DOHH2 (cell line): ENCODE measurements around the gene ITPKC.

ENCODE experiments used
- H3F3A ChIP-seq: fragments of 200-600 bp; sonication (generic), shearing (Covaris generic); 2 replicates; pipeline ENCODE4 v1.6.0; 2016; ENCODE audit warnings: antibody characterized with exemption, mild to moderate bottlenecking; ENCODE audit not compliant: control insufficient read depth, insufficient read depth
- H3K27ac ChIP-seq: fragments of 200-600 bp; sonication (generic); 2 replicates; pipeline ENCODE4 v1.5.1; 2014; ENCODE audit warnings: low read depth, mild to moderate bottlenecking, low read length, moderate library complexity
- H3K27me3 ChIP-seq: fragments of 200-600 bp; sonication (generic); 2 replicates; pipeline ENCODE4 v1.6.1; 2014; ENCODE audit warnings: mild to moderate bottlenecking, low read length, mixed read lengths; ENCODE audit not compliant: control insufficient read depth
- H3K36me3 ChIP-seq: fragments of 200-600 bp; sonication (generic); 2 replicates; pipeline ENCODE4 v1.6.1; 2014; ENCODE audit warnings: mild to moderate bottlenecking, low read length, moderate library complexity, mixed read lengths; ENCODE audit not compliant: control insufficient read depth
- H3K4me1 ChIP-seq: fragments of 200-600 bp; sonication (generic); 2 replicates; pipeline ENCODE4 v1.6.1; 2014; ENCODE audit warnings: mild to moderate bottlenecking, low read length, mixed read lengths; ENCODE audit not compliant: control insufficient read depth
- H3K4me2 ChIP-seq: fragments of 200-600 bp; sonication (generic); 2 replicates; pipeline ENCODE4 v1.6.0; 2014; ENCODE audit warnings: mild to moderate bottlenecking, low read length, moderate library complexity
- H3K4me3 ChIP-seq: fragments of 200-600 bp; sonication (generic); 2 replicates; pipeline ENCODE4 v1.5.1; 2014; ENCODE audit warnings: mild to moderate bottlenecking, low read length, mixed read lengths
- H3K79me2 ChIP-seq: fragments of 200-600 bp; sonication (generic); 2 replicates; pipeline ENCODE4 v1.6.1; 2014; ENCODE audit warnings: mild to moderate bottlenecking, low read length, mixed read lengths; ENCODE audit not compliant: control insufficient read depth
- H3K9me2 ChIP-seq: fragments of 200-600 bp; sonication (generic); replicated peaks from 2 replicates; pipeline ENCODE4 v1.6.1; 2014; ENCODE audit warnings: mild to moderate bottlenecking, low read length, mixed read lengths; ENCODE audit not compliant: control insufficient read depth
- H3K9me3 ChIP-seq: fragments of 200-600 bp; sonication (generic); 2 replicates; pipeline ENCODE4 v1.6.1; 2014; ENCODE audit warnings: antibody characterized with exemption, low read length, mixed read lengths; ENCODE audit not compliant: control insufficient read depth, insufficient read depth
- H4K20me1 ChIP-seq: fragments of 200-600 bp; sonication (generic); 2 replicates; pipeline ENCODE4 v1.6.0; 2014; ENCODE audit warnings: low read depth, mild to moderate bottlenecking, antibody characterized with exemption, low read length, moderate library complexity; ENCODE audit not compliant: control insufficient read depth, insufficient read depth
- EZH2phosphoT487 ChIP-seq: fragments of 200-600 bp; sonication (generic); IDR thresholded peaks from 2 replicates; pipeline ENCODE4 v1.6.1; 2017; ENCODE audit warnings: borderline replicate concordance, mild to moderate bottlenecking, antibody characterized with exemption, low read length, moderate library complexity, mixed read lengths
- TF ChIP-seq, protein P1 (sequence below): fragments of 200-600 bp; sonication (generic); IDR thresholded peaks from one replicate; pipeline ENCODE4 v1.5.1; 2014; ENCODE audit warnings: antibody characterized with exemption, mild to moderate bottlenecking, low read depth, low read length; ENCODE audit not compliant: poor library complexity, severe bottlenecking

The ITPKC gene

DNA sequence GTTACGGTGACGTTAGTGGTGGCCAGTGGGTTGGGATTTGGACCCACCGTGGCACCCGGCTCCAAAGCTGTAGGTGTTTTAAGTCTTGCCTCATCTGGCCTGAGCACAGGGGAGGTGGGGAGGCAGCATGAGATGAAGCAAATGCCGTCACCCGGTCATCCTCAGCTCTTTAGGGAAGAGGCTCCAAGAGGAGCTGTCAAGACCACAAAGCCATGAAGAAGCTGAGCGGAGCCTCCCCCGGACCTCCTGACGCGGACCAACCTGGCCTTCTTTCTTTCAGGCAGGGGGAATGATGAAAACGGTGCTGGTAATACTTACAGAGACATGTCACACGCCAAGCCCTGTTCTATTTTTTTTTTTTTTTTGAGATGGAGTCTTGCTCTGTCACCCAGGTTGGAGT lies 26.0 kb downstream of the ITPKC start:
- Histone ChIP-seq H3K9me2 (no peaks in the 10 kb centered on the region), H4K20me1 (no peaks in the 10 kb centered on the region), H3K27me3 (no peaks in the 10 kb centered on the region), H3K36me3 (no peaks in the 10 kb centered on the region), H3F3A (no peaks in the 10 kb centered on the region), H3K27ac (no peak overlapping the region), H3K79me2 (peaks cover 2% of the 10 kb centered on the region; the same call in 1 of the 2 replicates), H3K4me3 (no peak overlapping the region), H3K4me1 (peaks cover 2% of the 10 kb centered on the region), H3K9me3 (no peaks in the 10 kb centered on the region), H3K4me2 (no peak overlapping the region)
- no peak for TF ChIP-seq EZH2phosphoT487
- TF ChIP-seq, protein P1, sequence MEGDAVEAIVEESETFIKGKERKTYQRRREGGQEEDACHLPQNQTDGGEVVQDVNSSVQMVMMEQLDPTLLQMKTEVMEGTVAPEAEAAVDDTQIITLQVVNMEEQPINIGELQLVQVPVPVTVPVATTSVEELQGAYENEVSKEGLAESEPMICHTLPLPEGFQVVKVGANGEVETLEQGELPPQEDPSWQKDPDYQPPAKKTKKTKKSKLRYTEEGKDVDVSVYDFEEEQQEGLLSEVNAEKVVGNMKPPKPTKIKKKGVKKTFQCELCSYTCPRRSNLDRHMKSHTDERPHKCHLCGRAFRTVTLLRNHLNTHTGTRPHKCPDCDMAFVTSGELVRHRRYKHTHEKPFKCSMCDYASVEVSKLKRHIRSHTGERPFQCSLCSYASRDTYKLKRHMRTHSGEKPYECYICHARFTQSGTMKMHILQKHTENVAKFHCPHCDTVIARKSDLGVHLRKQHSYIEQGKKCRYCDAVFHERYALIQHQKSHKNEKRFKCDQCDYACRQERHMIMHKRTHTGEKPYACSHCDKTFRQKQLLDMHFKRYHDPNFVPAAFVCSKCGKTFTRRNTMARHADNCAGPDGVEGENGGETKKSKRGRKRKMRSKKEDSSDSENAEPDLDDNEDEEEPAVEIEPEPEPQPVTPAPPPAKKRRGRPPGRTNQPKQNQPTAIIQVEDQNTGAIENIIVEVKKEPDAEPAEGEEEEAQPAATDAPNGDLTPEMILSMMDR, result no peak

DNA sequence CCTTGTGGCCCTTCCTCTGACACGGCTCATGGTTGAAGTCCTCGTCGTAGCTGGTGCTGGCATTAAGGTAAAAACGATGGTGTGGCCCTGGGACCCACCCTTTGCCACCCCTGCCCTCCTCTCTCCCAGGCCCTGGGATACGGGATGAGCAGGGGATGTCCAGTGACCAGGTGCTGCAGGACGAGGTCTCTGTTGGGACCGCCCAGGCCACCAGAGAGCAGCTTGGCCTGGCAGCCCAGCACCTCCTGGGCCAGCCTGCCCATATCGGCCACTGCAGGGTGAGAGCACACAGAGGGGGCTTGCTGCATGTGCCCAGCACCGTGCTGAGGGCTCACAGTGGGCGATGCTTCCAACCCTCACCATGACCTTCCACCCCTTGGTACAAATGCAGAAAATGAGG lies 27.0 kb downstream of the ITPKC start:
- no peak for TF ChIP-seq EZH2phosphoT487
- TF ChIP-seq, protein P1, result no peak
- Histone ChIP-seq H3K27ac (no peak overlapping the region), H3K9me2 (no peaks in the 10 kb centered on the region), H3K4me1 (peaks cover 12% of the 10 kb centered on the region), H3K36me3 (no peaks in the 10 kb centered on the region), H3K27me3 (no peaks in the 10 kb centered on the region), H3K79me2 (peaks cover 11% of the 10 kb centered on the region), H3K4me2 (no peak overlapping the region), H3K9me3 (no peaks in the 10 kb centered on the region), H3K4me3 (no peak overlapping the region), H4K20me1 (no peaks in the 10 kb centered on the region), H3F3A (no peaks in the 10 kb centered on the region)

DNA sequence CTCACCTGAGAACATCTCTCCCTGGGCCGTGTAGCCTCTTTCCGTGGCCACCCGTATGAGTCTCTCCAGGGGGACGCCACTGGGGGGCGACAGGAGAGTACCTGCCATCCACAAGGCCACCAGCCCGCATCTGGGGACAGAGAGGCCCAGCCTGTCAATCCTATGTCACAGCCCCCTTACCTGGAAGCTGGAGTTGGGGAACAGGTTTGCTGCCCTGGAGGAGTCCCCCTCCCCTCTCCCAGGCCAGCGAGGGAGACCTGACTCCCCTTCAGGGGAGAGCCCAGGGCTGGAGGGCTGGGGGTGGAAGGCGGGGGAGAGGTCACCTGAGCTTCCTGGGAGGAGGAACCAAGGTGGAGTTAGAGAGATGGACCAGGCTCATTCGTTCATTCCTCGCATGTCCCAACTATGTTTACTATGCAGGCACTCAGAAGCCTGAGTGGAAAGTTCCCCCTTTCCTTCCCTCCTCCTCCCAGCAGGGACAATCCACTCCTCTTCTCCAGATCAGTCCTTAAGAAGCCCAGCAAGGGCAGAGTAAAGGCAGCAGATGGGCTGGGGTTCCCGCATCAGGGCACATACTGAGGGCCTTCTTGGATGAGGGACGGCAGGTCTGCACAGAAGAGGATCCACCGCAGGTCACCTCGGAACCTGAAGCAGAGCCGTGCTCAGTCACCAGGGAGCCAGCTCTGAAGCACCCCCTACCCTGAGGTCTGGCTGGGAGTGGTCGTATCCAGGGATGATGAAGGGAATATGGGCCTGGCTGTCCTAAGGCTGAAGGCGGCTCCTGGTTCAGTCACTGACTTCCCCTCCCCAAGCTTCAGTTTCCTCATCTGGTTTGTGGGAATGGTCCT lies 27.9 kb downstream of the ITPKC start:
- Histone ChIP-seq H3K79me2 (peaks cover 20% of the 10 kb centered on the region), H3K27ac (no peak overlapping the region), H3K36me3 (peaks cover 6% of the 10 kb centered on the region; the same call in 1 of the 2 replicates), H3K9me3 (no peaks in the 10 kb centered on the region), H3K4me1 (peaks cover 21% of the 10 kb centered on the region), H3K9me2 (no peaks in the 10 kb centered on the region), H3K4me2 (no peak overlapping the region), H3F3A (no peaks in the 10 kb centered on the region), H4K20me1 (no peaks in the 10 kb centered on the region), H3K27me3 (no peaks in the 10 kb centered on the region), H3K4me3 (no peak overlapping the region)
- TF ChIP-seq EZH2phosphoT487, result no peak
- TF ChIP-seq, protein P1, result peak; percentile 49
